Measurements from ENCODE around the gene TMEM250.

DNA sequence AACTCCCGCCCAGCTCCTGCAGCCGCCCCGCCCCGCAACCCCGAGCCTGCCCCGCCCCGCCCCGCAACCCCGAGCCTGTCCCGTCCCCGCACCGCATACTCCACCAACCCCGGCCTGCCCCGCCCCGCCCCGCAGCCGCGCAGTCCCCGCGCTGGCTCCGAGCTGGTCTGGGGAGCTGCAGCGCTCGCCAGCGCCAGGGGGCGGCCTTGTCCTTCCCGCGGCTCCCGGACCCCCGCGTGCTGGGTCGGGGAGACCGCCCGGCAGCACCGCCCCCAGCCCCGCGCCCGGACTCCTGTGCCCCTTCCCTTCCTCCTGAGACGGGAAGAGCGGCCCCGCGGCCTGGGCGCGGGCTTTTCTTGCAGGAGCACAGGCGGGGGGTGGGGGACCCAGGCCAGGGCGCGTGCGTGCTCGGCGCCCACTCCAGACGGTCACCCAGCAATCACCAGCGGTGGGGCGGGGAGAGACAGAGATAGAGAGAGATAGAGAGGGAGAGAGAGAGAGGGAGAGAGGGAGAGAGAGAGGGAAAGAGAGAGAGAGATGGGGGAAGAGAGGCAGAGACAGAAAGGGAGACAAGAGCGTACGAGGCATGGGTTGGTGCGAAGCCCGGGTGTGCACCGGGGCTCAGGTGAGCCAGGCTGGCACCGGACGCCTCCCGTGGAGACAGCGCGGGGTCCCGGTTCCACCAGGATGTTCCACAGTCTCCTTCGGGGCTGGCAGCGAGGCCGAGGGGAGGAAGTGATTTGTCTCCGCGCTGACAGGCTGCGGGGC is 14.7 kb upstream of the TMEM250 start:
- TF ChIP-seq POLR2A (IDR thresholded peaks at IDR 0.05; ENCODE audit: low read depth, low read length) (no peak), POLR2AphosphoS5 (IDR thresholded peaks at IDR 0.05; ENCODE audit: low read depth, low read length) (no peak)

Measured in GM12892 (cell line).